LNCaP clone FGC (cell line): ENCODE results near the gene UBE2K.
"Not testable (repeated sequence)": the region's sequence is repeated elsewhere in the genome, so short reads cannot be mapped to it uniquely, and the experiment has no call there.

Source experiments
- DNase-seq: peaks from one replicate; pipeline ENCODE4 v3.0.0-alpha.2; 2011; ENCODE audit warnings: low read depth
- H3K4me3 ChIP-seq: 2 replicates; pipeline ENCODE4 v1.5.1; 2011; ENCODE audit warnings: mild to moderate bottlenecking, low read depth, low read length, control low read depth
- TF ChIP-seq, protein P1 (sequence below): IDR thresholded peaks from 2 replicates; pipeline ENCODE4 v1.5.1; 2012; ENCODE audit warnings: mild to moderate bottlenecking; ENCODE audit not compliant: control insufficient read depth, insufficient read depth; ENCODE audit errors: extremely low read depth

UBE2K gene

DNA sequence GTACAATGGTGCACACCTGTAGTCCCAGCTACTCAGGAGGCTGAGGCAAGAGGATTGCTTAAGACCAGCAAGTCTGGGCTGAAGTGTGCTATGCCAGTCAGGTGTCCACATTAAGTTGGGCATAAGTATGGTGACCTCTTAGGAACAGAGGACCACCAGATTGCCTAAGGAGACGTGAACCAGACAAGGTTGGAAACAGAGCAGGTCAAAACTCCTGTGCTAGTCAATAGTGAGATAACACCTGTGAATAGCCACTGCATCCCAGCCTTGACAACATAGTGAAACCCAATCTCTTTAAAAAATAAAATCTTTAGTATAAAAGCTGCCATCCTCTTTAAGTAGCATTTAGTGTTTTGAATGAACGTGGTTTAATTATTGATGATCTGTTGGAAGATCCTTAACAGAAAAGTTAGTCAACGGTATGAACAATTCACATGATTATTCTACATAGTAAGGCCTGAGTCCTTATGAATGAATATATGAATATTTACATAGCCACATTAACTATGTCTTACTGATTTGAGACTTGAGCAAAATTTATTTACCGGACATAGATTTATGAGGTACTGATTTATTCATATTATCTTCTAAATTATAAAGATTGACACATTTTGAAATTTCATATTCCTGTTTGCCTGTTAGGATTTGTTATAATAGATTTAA is 63.2 kb downstream of the UBE2K start:
- H3K4me3 ChIP-seq: no peak overlapping the region
- no peak for DNase-seq
- TF ChIP-seq, protein P1, sequence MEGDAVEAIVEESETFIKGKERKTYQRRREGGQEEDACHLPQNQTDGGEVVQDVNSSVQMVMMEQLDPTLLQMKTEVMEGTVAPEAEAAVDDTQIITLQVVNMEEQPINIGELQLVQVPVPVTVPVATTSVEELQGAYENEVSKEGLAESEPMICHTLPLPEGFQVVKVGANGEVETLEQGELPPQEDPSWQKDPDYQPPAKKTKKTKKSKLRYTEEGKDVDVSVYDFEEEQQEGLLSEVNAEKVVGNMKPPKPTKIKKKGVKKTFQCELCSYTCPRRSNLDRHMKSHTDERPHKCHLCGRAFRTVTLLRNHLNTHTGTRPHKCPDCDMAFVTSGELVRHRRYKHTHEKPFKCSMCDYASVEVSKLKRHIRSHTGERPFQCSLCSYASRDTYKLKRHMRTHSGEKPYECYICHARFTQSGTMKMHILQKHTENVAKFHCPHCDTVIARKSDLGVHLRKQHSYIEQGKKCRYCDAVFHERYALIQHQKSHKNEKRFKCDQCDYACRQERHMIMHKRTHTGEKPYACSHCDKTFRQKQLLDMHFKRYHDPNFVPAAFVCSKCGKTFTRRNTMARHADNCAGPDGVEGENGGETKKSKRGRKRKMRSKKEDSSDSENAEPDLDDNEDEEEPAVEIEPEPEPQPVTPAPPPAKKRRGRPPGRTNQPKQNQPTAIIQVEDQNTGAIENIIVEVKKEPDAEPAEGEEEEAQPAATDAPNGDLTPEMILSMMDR: no peak

DNA sequence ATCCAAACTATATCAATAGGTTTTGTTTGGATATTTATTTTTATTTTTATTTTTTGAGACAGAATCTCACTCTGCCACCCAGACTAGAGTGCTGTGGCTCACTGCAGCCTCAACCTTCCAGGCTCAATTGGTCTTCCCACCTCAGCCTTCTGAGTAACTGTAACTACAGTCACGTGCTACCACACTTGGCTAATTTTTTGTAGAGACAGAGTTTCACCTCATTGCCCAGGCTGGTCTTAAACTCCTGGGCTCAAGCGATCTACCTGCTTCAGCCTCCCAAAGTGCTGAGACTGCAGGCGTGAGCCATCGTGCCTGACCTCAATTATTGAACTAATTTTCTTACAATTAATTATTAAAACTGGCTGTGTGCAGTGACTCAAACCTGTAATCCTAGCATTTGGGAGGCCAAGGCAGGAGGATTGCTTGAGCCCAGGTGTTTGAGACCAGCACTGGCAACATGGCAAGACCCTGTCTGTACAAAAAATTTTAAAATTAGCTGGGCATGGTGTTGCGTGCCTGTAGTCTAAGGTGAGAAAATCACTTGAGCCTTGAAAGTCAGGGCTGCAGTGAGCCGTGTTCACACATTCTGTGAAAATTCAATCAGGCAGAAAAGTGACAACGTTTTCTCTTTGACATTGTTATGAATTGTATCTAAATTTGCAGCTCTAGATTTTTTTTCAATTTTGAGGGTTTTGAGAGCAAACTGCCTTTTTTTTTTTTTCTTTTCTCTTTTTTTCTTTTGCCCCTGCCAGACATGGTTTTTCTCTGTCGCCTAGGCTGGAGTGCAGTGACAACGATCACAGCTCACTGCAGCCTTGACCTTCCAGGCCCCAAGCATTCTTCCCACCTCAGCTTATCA is 66.0 kb downstream of the UBE2K start:
- no peak overlapping the region for H3K4me3 ChIP-seq
- no peak for DNase-seq
- TF ChIP-seq, protein P1: no peak

DNA sequence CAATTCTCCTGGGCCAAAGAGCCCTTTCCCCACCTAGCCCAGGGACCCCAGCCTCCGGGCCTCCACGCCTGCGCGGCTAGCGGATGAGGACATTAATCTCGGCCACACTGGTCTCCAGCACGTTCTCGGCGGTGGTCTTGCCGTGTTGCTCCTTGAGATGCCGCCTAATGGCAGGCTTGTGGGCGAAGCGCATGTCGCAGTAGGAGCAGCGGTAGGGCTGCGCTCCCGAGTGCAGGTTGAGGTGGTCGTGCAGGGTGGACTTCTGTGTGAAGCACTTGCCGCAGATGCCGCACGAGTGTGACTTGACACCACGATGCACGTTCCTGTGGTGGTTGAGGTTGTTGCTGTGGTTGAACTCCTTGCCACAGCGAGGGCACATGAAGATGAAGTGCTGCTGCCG is 72.1 kb downstream of the UBE2K start:
- TF ChIP-seq, protein P1: no peak
- no peak for DNase-seq
- no peak overlapping the region for H3K4me3 ChIP-seq

DNA sequence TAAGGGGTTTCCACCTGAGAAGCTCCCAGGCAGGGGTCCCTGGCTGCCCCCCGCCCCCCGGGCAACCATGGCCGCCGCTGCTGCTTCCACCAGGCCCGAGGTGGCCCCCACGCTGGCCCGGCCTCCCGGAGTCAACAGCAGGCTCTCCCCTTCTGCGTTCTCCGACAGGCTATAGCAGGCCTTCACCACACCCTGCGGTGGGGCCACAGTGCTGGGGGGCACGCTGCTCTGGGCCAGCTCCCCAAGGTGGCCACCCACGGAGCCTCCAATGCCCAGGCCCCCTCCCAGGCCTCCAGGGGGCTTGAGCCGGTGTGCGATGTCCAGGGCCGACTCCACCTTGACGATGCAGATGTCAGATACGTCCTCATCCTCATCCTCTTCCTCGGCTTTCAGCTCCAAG is 72.5 kb downstream of the UBE2K start:
- TF ChIP-seq, protein P1: no peak
- H3K4me3 ChIP-seq: no peak overlapping the region
- DNase-seq: no peak

DNA sequence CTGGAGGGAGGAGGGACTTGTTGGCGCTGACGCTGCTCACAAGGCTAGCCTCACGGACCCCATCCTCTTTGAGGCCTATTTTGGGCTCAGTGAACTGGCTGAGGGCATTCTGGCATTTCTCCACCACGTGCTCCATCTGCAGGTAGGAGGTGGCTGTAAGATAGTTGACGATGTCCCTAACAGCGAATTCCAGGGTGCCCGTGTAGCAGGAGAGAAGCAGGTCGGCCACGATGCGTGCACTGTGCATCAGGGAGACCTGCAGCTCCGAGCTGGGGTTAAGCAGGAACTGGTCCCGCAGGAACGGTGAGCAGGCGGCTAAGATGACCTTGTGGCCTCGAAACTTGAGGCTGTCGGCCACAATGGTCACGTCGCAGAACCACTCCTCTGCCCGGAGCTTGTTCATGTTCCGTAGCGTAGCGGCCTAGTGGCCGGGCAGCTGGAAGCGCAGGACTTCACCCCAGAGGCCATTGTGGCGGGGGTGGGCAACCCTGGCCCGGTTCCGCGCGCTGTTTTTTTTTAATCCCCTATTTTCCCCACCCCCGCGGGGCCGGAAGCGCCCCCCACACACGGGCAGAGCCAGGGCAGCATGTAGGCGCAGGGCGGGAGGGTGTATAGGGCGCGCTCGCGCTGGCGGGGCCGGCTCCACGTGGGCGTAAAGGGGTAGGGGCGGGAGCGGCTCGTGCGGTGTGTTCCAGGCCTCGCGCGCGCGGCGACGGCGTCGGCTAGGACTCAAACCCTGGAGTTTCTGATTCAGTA is 73.2 kb downstream of the UBE2K start:
- no peak for DNase-seq
- TF ChIP-seq, protein P1: no peak
- no peak overlapping the region for H3K4me3 ChIP-seq

DNA sequence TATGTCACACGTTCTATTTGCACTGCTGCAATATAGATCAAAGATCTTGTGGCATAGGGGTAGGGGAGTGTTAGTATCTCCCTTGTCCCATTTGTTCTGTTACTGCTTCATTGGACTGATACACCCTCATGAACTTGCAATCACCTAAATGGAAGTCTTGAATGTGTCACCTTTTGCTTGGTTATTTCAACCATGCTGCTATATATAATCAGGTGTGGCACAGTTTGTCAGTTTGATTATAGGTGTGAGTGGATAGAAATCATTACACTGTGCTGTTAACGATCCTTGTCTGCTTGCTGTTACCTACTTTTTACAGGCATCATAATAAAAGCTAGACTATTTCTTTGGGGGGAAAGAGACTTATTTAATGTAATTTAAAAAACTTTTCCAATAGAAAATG is 84.1 kb downstream of the UBE2K start:
- DNase-seq, H3K4me3 ChIP-seq: not testable (repeated sequence)

DNA sequence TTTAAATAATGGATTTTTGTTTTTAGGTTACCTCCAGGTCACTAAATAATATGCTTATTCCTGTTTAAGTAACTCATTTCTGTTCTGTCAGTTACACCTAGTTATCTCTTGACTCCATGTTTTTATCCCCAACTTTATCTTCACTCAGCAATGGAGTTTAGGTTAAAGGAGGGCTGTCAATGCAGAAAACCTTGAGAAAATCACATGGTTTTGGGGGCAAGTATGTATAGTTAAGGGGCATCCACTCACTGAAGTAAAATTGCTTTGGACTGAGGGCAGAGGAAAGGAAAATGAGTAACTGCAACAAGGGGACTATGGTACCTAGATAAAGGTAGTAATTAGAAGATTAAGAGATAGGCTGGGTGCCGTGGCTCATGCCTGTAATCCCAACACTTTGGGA is 87.1 kb downstream of the UBE2K start:
- no peak for DNase-seq
- no peak overlapping the region for H3K4me3 ChIP-seq
- TF ChIP-seq, protein P1: no peak
